ENCODE data around the gene OR10G4. TPM values are rescaled to one million over a fixed set of nuclear protein-coding genes. Genes with fewer than 3 reads are reported as not detected.

The OR10G4 gene
- total RNA-seq, 1 experiment from 2014 or later = not detected

DNA sequence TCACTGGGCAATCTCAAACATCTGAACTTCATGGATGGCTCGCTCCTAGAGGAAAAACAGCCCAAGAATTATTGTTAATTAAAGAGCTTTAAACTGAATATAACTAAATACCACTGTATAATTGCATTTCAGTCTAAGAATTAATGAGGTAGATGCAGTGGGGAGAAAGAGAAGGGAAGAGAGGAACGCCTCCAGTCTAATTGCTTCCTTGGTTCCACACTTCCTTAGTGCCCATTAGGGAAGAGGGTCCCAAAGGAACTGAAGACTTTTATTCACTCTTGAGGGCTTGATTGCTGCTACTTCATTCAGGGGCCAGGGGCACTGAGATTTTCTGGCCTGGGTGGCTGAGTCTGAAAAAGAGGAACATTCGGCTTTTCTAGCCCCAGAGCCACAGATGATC lies 40.2 kb downstream of the OR10G4 start:
- DNase-seq (ENCODE audit: low read depth, low spot score) = no peak
- Histone ChIP-seq H3K27me3 (ENCODE audit: control insufficient read depth, insufficient read depth, low read length) (no peaks in the 10 kb centered on the region), H3K36me3 (ENCODE audit: control insufficient read depth, insufficient read depth, low read length) (no peaks in the 10 kb centered on the region), H3K4me1 (ENCODE audit: control insufficient read depth, insufficient read depth, low read length) (no peaks in the 10 kb centered on the region), H3K4me3 (ENCODE audit: low read depth in 2 of 2, low read length in 2 of 2) (no peak overlapping the region), H3K9me3 (ENCODE audit: control insufficient read depth, insufficient read depth, low read depth, low read length) (no peaks in the 10 kb centered on the region), H3K27ac (ENCODE audit: low read length) (no peak overlapping the region)
- no peak for ATAC-seq
- intact Hi-C loops (cut with micrococcal nuclease; ENCODE audit: unreplicated experiment) = no loop called here
- ChIA-PET CTCF (no interaction called here), POLR2A (no interaction called here)
- no TSS peak for BruUV-seq (replicated peaks)
- TF ChIP-seq POLR2AphosphoS5 (IDR thresholded peaks at IDR 0.05; ENCODE audit: low read depth, low read length) (no peak), TCF7L2 (IDR thresholded peaks at IDR 0.05; ENCODE audit: low read depth, low read length) (no peak), SIN3A (IDR thresholded peaks at IDR 0.05; ENCODE audit: borderline replicate concordance, insufficient read depth, low read depth, low read length) (no peak)
- TF ChIP-seq, protein P1, sequence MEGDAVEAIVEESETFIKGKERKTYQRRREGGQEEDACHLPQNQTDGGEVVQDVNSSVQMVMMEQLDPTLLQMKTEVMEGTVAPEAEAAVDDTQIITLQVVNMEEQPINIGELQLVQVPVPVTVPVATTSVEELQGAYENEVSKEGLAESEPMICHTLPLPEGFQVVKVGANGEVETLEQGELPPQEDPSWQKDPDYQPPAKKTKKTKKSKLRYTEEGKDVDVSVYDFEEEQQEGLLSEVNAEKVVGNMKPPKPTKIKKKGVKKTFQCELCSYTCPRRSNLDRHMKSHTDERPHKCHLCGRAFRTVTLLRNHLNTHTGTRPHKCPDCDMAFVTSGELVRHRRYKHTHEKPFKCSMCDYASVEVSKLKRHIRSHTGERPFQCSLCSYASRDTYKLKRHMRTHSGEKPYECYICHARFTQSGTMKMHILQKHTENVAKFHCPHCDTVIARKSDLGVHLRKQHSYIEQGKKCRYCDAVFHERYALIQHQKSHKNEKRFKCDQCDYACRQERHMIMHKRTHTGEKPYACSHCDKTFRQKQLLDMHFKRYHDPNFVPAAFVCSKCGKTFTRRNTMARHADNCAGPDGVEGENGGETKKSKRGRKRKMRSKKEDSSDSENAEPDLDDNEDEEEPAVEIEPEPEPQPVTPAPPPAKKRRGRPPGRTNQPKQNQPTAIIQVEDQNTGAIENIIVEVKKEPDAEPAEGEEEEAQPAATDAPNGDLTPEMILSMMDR (IDR thresholded peaks at IDR 0.05) = no peak
- TF ChIP-seq, protein P2, sequence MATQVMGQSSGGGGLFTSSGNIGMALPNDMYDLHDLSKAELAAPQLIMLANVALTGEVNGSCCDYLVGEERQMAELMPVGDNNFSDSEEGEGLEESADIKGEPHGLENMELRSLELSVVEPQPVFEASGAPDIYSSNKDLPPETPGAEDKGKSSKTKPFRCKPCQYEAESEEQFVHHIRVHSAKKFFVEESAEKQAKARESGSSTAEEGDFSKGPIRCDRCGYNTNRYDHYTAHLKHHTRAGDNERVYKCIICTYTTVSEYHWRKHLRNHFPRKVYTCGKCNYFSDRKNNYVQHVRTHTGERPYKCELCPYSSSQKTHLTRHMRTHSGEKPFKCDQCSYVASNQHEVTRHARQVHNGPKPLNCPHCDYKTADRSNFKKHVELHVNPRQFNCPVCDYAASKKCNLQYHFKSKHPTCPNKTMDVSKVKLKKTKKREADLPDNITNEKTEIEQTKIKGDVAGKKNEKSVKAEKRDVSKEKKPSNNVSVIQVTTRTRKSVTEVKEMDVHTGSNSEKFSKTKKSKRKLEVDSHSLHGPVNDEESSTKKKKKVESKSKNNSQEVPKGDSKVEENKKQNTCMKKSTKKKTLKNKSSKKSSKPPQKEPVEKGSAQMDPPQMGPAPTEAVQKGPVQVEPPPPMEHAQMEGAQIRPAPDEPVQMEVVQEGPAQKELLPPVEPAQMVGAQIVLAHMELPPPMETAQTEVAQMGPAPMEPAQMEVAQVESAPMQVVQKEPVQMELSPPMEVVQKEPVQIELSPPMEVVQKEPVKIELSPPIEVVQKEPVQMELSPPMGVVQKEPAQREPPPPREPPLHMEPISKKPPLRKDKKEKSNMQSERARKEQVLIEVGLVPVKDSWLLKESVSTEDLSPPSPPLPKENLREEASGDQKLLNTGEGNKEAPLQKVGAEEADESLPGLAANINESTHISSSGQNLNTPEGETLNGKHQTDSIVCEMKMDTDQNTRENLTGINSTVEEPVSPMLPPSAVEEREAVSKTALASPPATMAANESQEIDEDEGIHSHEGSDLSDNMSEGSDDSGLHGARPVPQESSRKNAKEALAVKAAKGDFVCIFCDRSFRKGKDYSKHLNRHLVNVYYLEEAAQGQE (IDR thresholded peaks at IDR 0.05; ENCODE audit: insufficient read depth in 1 of 2, low read depth in 2 of 2, low read length in 1 of 2) = no peak
- in situ Hi-C loops (cut with HindIII; ENCODE audit: low pct_unique_long_range_greater_than_20kb, low sequenced_read_pairs) = no loop called here

Other genes starting within 250 kb of the OR10G4 start
- gene OR6M1, start 206.6 kb upstream of the OR10G4 start, total RNA-seq (2021; ENCODE audit: unreplicated experiment) = not detected
- not detected for gene TMEM225, start 127.3 kb upstream of the OR10G4 start, total RNA-seq (2021; ENCODE audit: unreplicated experiment)
- not detected for gene OR8D4, start 110.8 kb upstream of the OR10G4 start, total RNA-seq (2021; ENCODE audit: unreplicated experiment)
- gene OR4D5, start 73.4 kb upstream of the OR10G4 start, total RNA-seq (2021; ENCODE audit: unreplicated experiment) = not detected
- gene OR6T1, start 69.2 kb upstream of the OR10G4 start, total RNA-seq (2021; ENCODE audit: unreplicated experiment) = not detected
- not detected for gene OR10S1, start 35.2 kb upstream of the OR10G4 start, total RNA-seq (2021; ENCODE audit: unreplicated experiment)
- not detected for gene OR10G6, start 17.8 kb upstream of the OR10G4 start, total RNA-seq (2021; ENCODE audit: unreplicated experiment)
- not detected for gene OR10G9, start 10.0 kb downstream of the OR10G4 start, total RNA-seq (2021; ENCODE audit: unreplicated experiment)
- not detected for gene OR10G8, start 13.8 kb downstream of the OR10G4 start, total RNA-seq (2021; ENCODE audit: unreplicated experiment)
- not detected for gene OR10G7, start 28.3 kb downstream of the OR10G4 start, total RNA-seq (2021; ENCODE audit: unreplicated experiment)
- gene VWA5A, start 102.5 kb downstream of the OR10G4 start, total RNA-seq (2021; ENCODE audit: unreplicated experiment) = 3.1 TPM
- gene OR10D3, start 170.3 kb downstream of the OR10G4 start, total RNA-seq (2021; ENCODE audit: unreplicated experiment) = not detected
- not detected for gene OR8G1, start 228.1 kb downstream of the OR10G4 start, total RNA-seq (2021; ENCODE audit: unreplicated experiment)
- gene OR8G5, start 243.4 kb downstream of the OR10G4 start, total RNA-seq (2021; ENCODE audit: unreplicated experiment) = not detected

All from Panc1 (cell line).